ENCODE data around the gene ATXN1.

Gene ATXN1

GRCh38 chr6:16438718-16439591, 322.3 kb downstream of the ATXN1 start:
- Mint-ChIP-seq H3K36me3 (ENCODE audit: low read depth) (no peaks in the 10 kb centered on the region), H3K9me3 (no peaks in the 10 kb centered on the region), H3K27me3 (ENCODE audit: low read depth, poor library complexity) (peaks cover 3% of the 10 kb centered on the region), H3K4me3 (no peak overlapping the region), H3K27ac (no peak overlapping the region), H3K4me1 (peaks cover under 1% of the 10 kb centered on the region)
- TF ChIP-seq CTCF (IDR thresholded peaks at IDR 0.05) = no peak
- no peak for DNase-seq

- Mint-ChIP-seq H3K4me3 (no peak overlapping the region), H3K9me3 (no peaks in the 10 kb centered on the region), H3K27ac (no peak overlapping the region), H3K36me3 (ENCODE audit: low read depth) (no peaks in the 10 kb centered on the region), H3K4me1 (no peaks in the 10 kb centered on the region), H3K27me3 (ENCODE audit: low read depth, poor library complexity) (peaks cover 3% of the 10 kb centered on the region)
- TF ChIP-seq CTCF (IDR thresholded peaks at IDR 0.05) = no peak
- DNase-seq = no peak
These were observed 323.3 kb downstream of the ATXN1 start for GRCh38 chr6:16437984-16438383.

- no peak for TF ChIP-seq CTCF (IDR thresholded peaks at IDR 0.05)
- H3K27me3 Mint-ChIP-seq (ENCODE audit: low read depth, poor library complexity) = peaks cover 3% of the 10 kb centered on the region
These were observed 324.2 kb downstream of the ATXN1 start for GRCh38 chr6:16437095-16437494.

GRCh38 chr6:16436550-16436949, 324.7 kb downstream of the ATXN1 start:
- no peaks in the 10 kb centered on the region for H3K4me1 Mint-ChIP-seq
- no peak overlapping the region for H3K4me3 Mint-ChIP-seq
- DNase-seq = no peak
- H3K27me3 Mint-ChIP-seq (ENCODE audit: low read depth, poor library complexity) = peaks cover 3% of the 10 kb centered on the region
- no peaks in the 10 kb centered on the region for H3K9me3 Mint-ChIP-seq
- TF ChIP-seq CTCF (IDR thresholded peaks at IDR 0.05) = no peak
- H3K36me3 Mint-ChIP-seq (ENCODE audit: low read depth) = no peaks in the 10 kb centered on the region
- H3K27ac Mint-ChIP-seq = peak overlapping the region; percentile 8

More at GRCh38 chr6:16437095-16437494, 324.2 kb downstream of the ATXN1 start:
- Mint-ChIP-seq H3K27ac (no peak overlapping the region), H3K9me3 (no peaks in the 10 kb centered on the region), H3K36me3 (ENCODE audit: low read depth) (no peaks in the 10 kb centered on the region), H3K4me3 (no peak overlapping the region), H3K4me1 (no peaks in the 10 kb centered on the region)
- no peak for DNase-seq

GRCh38 chr6:16434885-16435284, 326.4 kb downstream of the ATXN1 start:
- DNase-seq = no peak
- no peaks in the 10 kb centered on the region for H3K36me3 Mint-ChIP-seq (ENCODE audit: low read depth)
- TF ChIP-seq CTCF (IDR thresholded peaks at IDR 0.05) = no peak
- peaks cover 8% of the 10 kb centered on the region for H3K27me3 Mint-ChIP-seq (ENCODE audit: low read depth, poor library complexity)
- no peak overlapping the region for H3K4me3 Mint-ChIP-seq
- H3K9me3 Mint-ChIP-seq = no peaks in the 10 kb centered on the region
- H3K27ac Mint-ChIP-seq = no peak overlapping the region
- peaks cover 12% of the 10 kb centered on the region for H3K4me1 Mint-ChIP-seq
